GF-D8 (cell line): ENCODE results near the gene NPBWR2.
"Not testable (repeated sequence)": the region's sequence is repeated elsewhere in the genome, so short reads cannot be mapped to it uniquely, and the experiment has no call there.

ENCODE experiments used
- DNase-seq: peaks from one replicate; lab custom pipeline; 2025; lab: John Stamatoyannopoulos, UW

The NPBWR2 gene

GRCh38 chr20:64143018-64143801 is 35.8 kb upstream of the NPBWR2 start:
- no peak for DNase-seq

GRCh38 chr20:64142590-64142989 is 35.2 kb upstream of the NPBWR2 start:
- no peak for DNase-seq

- DNase-seq: no peak
Measured at GRCh38 chr20:64140956-64141355, 33.6 kb upstream of the NPBWR2 start.

GRCh38 chr20:64140061-64140931 is 32.9 kb upstream of the NPBWR2 start:
- DNase-seq: no peak

- DNase-seq: no peak
Measured at GRCh38 chr20:64139199-64140060, 32.1 kb upstream of the NPBWR2 start.

- DNase-seq: no peak
Measured at GRCh38 chr20:64138276-64138815, 31.0 kb upstream of the NPBWR2 start.

- DNase-seq: no peak
Measured at GRCh38 chr20:64137598-64138031, 30.2 kb upstream of the NPBWR2 start.

- DNase-seq: no peak
Measured at GRCh38 chr20:64136004-64136710, 28.8 kb upstream of the NPBWR2 start.

GRCh38 chr20:64134744-64135143 is 27.4 kb upstream of the NPBWR2 start:
- DNase-seq: not testable (repeated sequence)

- DNase-seq: no peak
Measured at GRCh38 chr20:64133951-64134407, 26.6 kb upstream of the NPBWR2 start.

GRCh38 chr20:64131406-64131805 is 24.0 kb upstream of the NPBWR2 start:
- DNase-seq: no peak

- DNase-seq: no peak
Measured at GRCh38 chr20:64130876-64131275, 23.5 kb upstream of the NPBWR2 start.

- no peak for DNase-seq
Measured at GRCh38 chr20:64130271-64130670, 22.9 kb upstream of the NPBWR2 start.

GRCh38 chr20:64129146-64129782 is 21.9 kb upstream of the NPBWR2 start:
- no peak for DNase-seq

- not testable (repeated sequence) for DNase-seq
Measured at GRCh38 chr20:64123517-64123916, 16.2 kb upstream of the NPBWR2 start.

GRCh38 chr20:64122927-64123326 is 15.6 kb upstream of the NPBWR2 start:
- DNase-seq: not testable (repeated sequence)

- DNase-seq: no peak
Measured at GRCh38 chr20:64121586-64121985, 14.2 kb upstream of the NPBWR2 start.

GRCh38 chr20:64119681-64120341 is 12.4 kb upstream of the NPBWR2 start:
- no peak for DNase-seq

GRCh38 chr20:64119301-64119680 is 11.9 kb upstream of the NPBWR2 start:
- DNase-seq: no peak

- not testable (repeated sequence) for DNase-seq
Measured at GRCh38 chr20:64117432-64117777, 10.0 kb upstream of the NPBWR2 start.
